ENCODE data around the gene PMF1. TPM values are rescaled to one million over a fixed set of nuclear protein-coding genes. Genes with fewer than 3 reads are reported as not detected.
A peak's percentile ranks its signal among the peaks of the same experiment; 100 is the strongest.

The PMF1 gene
- total RNA-seq (2014; rRNA removed; shearing (Covaris generic)) = 86.1 and 112 TPM in 2 replicates
- 118 and 120 TPM in 2 replicates for polyA plus RNA-seq (2016; fragmentation: Nextera tagmentation; extraction: Ambion mirVana)
- long read RNA-seq, transcript PMF1-202 (5 exons, 1,068 nt) = major isoform, 102 of 113 reads
- long read RNA-seq, partial matches to known transcripts = 2 of 113 reads
- long read RNA-seq, other reads (novel, unspliced or antisense) = 8 of 113 reads

GRCh38 chr1:156212833-156213643 lies at the start of gene PMF1:
Gene PMF1 (plus strand): TSS chr1:156213007. CDS start chr1:156213016, 9 bp downstream.
- Mint-ChIP-seq H3K27me3 (ENCODE audit: insufficient read depth, low read depth, poor library complexity) (peaks cover 11% of the 10 kb centered on the region), H3K4me3 (peak within 1 kb of the TSS; percentile 96), H3K36me3 (ENCODE audit: low read depth) (peaks cover 21% of the 10 kb centered on the region), H3K27ac (peak within 1 kb of the TSS; percentile 100), H3K9me3 (no peaks in the 10 kb centered on the region), H3K4me1 (peaks cover 28% of the 10 kb centered on the region)
- peak within 1 kb of the TSS; percentile 96 for H3K27ac ChIP-seq (ENCODE audit: low read depth)
- no peaks in the 10 kb centered on the region for H3K27me3 ChIP-seq (ENCODE audit: insufficient read depth)
- peaks cover 11% of the 10 kb centered on the region; the same call in 1 of the 2 replicates for H3F3A ChIP-seq (replicated peaks; ENCODE audit: low read depth)
- H4K20me1 ChIP-seq (replicated peaks; ENCODE audit: insufficient read depth) = peaks cover 8% of the 10 kb centered on the region; the same call in 1 of the 2 replicates
- TF ChIP-seq CREB1 (CRISPR knock-in tag; IDR thresholded peaks at IDR 0.05; ENCODE audit: low read depth) = peak; percentile 93
- TF ChIP-seq ZNF114 (CRISPR knock-in tag; IDR thresholded peaks at IDR 0.05) = no peak
- no peak for TF ChIP-seq EZH2 (IDR thresholded peaks at IDR 0.05; ENCODE audit: low read depth, unreplicated experiment)
- TF ChIP-seq JUNB (IDR thresholded peaks at IDR 0.05; ENCODE audit: unreplicated experiment) = no peak
- peak; percentile 73 for TF ChIP-seq POLR2AphosphoS5 (IDR thresholded peaks at IDR 0.05; ENCODE audit: low read depth)
- no peak for TF ChIP-seq ETS1 (IDR thresholded peaks at IDR 0.05)
- TF ChIP-seq ZNF331 (CRISPR knock-in tag; IDR thresholded peaks at IDR 0.05; ENCODE audit: low read depth) = no peak
- no peaks in the 10 kb centered on the region for H3K9me2 ChIP-seq (ENCODE audit: insufficient read depth)
- H3K4me2 ChIP-seq = peak within 1 kb of the TSS; percentile 98
- peaks cover 44% of the 10 kb centered on the region for H3K79me2 ChIP-seq (replicated peaks; ENCODE audit: insufficient read depth)
- ATAC-seq (peak; percentile 95), DNase-seq (ENCODE audit: low spot score) (peak; percentile 99)
- H3K36me3 ChIP-seq (ENCODE audit: insufficient read depth) = 0 out of 2 replicates have a peak, but pooled peaks cover 5% of the 10 kb centered on the region
- no peak within 1 kb of the TSS for H2AFZ ChIP-seq
- H3K4me3 ChIP-seq = peak within 1 kb of the TSS; percentile 64
- peaks cover 33% of the 10 kb centered on the region for H3K4me1 ChIP-seq (ENCODE audit: insufficient read depth)

GRCh38 chr1:156163712-156164111 lies 49.1 kb upstream of the PMF1 start:
- Histone ChIP-seq H3K4me1 (ENCODE audit: insufficient read depth) (peaks cover 17% of the 10 kb centered on the region), H3K27me3 (ENCODE audit: insufficient read depth) (no peaks in the 10 kb centered on the region), H3K79me2 (replicated peaks; ENCODE audit: insufficient read depth) (no peaks in the 10 kb centered on the region), H3K4me3 (no peak overlapping the region), H3K9me2 (ENCODE audit: insufficient read depth) (no peaks in the 10 kb centered on the region), H4K20me1 (replicated peaks; ENCODE audit: insufficient read depth) (no peaks in the 10 kb centered on the region), H3K4me2 (no peak overlapping the region), H2AFZ (no peak overlapping the region), H3F3A (replicated peaks; ENCODE audit: low read depth) (peaks cover 4% of the 10 kb centered on the region; the same call in 1 of the 2 replicates), H3K27ac (ENCODE audit: low read depth) (no peak overlapping the region), H3K36me3 (ENCODE audit: insufficient read depth) (no peaks in the 10 kb centered on the region)
- Mint-ChIP-seq H3K27ac (no peak overlapping the region), H3K9me3 (no peaks in the 10 kb centered on the region), H3K27me3 (ENCODE audit: insufficient read depth, low read depth, poor library complexity) (peaks cover 7% of the 10 kb centered on the region), H3K4me3 (no peak overlapping the region), H3K36me3 (ENCODE audit: low read depth) (peaks cover 4% of the 10 kb centered on the region; the same call in 1 of the 3 replicates), H3K4me1 (peaks cover 16% of the 10 kb centered on the region)
- DNase-seq (ENCODE audit: low spot score) = no peak
- no peak for ATAC-seq
- no peak for TF ChIP-seq JUNB (IDR thresholded peaks at IDR 0.05; ENCODE audit: unreplicated experiment)
- TF ChIP-seq ZNF114 (CRISPR knock-in tag; IDR thresholded peaks at IDR 0.05) = no peak
- no peak for TF ChIP-seq EZH2phosphoT487 (IDR thresholded peaks at IDR 0.05; ENCODE audit: unreplicated experiment)
- TF ChIP-seq CTCF (conservative IDR thresholded peaks at IDR 0.05; ENCODE audit: low read depth in 2 of 2) = no peak
- no peak for TF ChIP-seq EZH2 (IDR thresholded peaks at IDR 0.05; ENCODE audit: low read depth, unreplicated experiment)
- TF ChIP-seq POLR2AphosphoS5 (IDR thresholded peaks at IDR 0.05; ENCODE audit: low read depth) = no peak
- no peak for TF ChIP-seq NANOG (IDR thresholded peaks at IDR 0.05; ENCODE audit: borderline replicate concordance)
- no peak for TF ChIP-seq ETS1 (IDR thresholded peaks at IDR 0.05)
